NCI-H774 (cell line): ENCODE data around the gene SMARCD1.
"Not testable (repeated sequence)": the region's sequence is repeated elsewhere in the genome, so short reads cannot be mapped to it uniquely, and the experiment has no call there.

Experiments
- DNase-seq: peaks from one replicate; lab custom pipeline; 2025; lab: John Stamatoyannopoulos, UW

SMARCD1 gene

GRCh38 chr12:50142993-50143392 is 57.9 kb downstream of the SMARCD1 start:
- DNase-seq = no peak

DNA sequence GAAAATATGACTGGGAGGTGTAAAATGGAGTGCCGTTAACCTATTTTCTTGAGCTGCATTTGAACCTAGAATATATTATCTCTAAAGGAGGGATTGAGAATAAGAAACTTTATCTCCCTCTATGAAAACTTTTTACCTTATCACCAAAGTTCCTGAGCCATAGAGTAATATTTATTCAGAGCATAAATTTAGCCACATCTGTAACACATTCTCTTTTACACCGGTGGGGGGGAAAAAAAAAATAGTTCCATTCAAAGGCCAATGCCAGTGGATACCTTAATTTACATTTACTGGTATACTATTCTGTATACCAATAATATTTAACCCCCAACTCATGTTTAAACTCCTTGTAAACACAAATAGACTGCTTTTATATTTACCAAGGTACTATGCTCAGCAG is 60.3 kb downstream of the SMARCD1 start:
- no peak for DNase-seq

DNA sequence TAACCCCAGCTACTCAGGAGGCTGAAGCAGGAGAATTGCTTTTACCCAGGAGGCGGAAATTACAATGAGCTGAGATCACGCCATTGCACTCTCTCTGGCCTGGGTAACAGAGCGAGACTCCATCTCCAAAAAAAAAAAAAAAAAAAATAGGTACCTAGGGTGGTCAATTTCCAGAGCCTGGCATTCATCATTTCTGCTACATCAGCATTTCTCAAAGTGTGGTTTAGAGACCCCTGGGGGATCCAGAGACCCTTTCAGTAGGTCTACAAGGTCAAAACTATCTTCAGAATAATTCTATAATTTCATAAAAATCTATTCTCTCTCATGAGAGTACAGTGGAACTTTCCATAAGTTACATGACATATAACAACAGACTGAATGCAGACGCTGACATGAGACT is 62.1 kb downstream of the SMARCD1 start:
- no peak for DNase-seq

DNA sequence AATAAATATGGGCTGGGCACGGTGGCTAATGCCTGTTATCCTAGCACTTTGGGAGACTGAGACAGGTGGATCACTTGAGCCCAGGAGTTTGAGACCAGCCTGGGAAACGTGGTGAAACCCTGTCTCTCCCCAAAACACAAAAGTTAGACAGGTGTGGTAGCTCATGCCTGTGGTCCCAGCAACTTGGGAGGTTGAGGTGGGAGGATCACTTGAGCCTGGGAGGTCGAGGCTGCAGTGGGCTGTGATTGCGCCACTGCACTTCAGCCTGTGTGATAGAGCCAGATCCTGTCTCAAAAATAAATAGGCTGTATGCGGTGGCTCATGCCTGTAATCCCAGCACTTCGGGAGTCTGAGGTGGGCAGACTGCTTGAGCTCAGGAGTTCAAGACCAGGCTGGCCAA is 62.9 kb downstream of the SMARCD1 start:
- not testable (repeated sequence) for DNase-seq

DNA sequence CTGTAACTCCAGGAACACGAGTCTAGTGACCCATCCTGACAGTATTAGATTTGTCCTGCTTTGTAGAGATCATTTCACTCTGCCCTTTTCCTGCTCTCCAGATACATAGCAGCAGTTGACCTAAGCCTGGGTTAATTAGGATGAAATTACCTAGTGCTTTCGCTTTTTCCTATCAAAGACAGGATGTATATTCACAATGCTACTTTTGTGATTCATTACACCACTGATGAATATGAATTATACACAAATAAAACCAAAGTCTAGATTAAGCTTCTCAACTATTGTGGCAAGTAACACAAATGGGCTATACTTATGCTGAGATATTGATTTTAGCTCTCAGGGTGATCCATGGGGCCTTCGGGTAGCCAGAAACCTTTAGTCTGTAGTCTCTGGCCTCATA is 64.2 kb downstream of the SMARCD1 start:
- no peak for DNase-seq
